Astrocyte (in vitro differentiated cells and primary cell): ENCODE measurements around the gene AQP1. TPM values are rescaled to one million over a fixed set of nuclear protein-coding genes. Genes with fewer than 3 reads are reported as not detected.

Source experiments
- DNase-seq: peaks from one replicate; pipeline ENCODE4 v3.0.0-alpha.2; 2010; ENCODE audit warnings: low read depth
- FAIRE-seq: peaks from 2 replicates; lab custom pipeline; 2011; peaks lifted over from hg19 to GRCh38; lab: Jason Lieb, UNC
- H2AFZ ChIP-seq: 2 replicates; pipeline ENCODE4 v1.6.0; 2012; ENCODE audit warnings: low read depth, low read length, inconsistent platforms
- H3K27ac ChIP-seq: 2 replicates; pipeline ENCODE4 v1.5.1; 2011; ENCODE audit warnings: low read depth, low read length, inconsistent platforms
- H3K27me3 ChIP-seq: 2 replicates; pipeline ENCODE4 v1.6.0; 2011; ENCODE audit warnings: low read length, inconsistent platforms; ENCODE audit not compliant: insufficient read depth
- H3K36me3 ChIP-seq: 2 replicates; pipeline ENCODE4 v1.5.1; 2011; ENCODE audit warnings: low read length, inconsistent platforms; ENCODE audit not compliant: insufficient read depth
- H3K4me1 ChIP-seq: 2 replicates; pipeline ENCODE4 v1.5.1; 2011; ENCODE audit warnings: low read length, inconsistent platforms; ENCODE audit not compliant: insufficient read depth
- H3K4me2 ChIP-seq: 2 replicates; pipeline ENCODE4 v1.6.0; 2012; ENCODE audit warnings: low read length, inconsistent platforms
- H3K4me3 ChIP-seq: 2 replicates; pipeline ENCODE4 v1.5.1; 2011; ENCODE audit warnings: low read depth, mild to moderate bottlenecking, low read length, inconsistent platforms; ENCODE audit not compliant: insufficient read depth
- H3K79me2 ChIP-seq: 2 replicates; pipeline ENCODE4 v1.6.0; 2012; ENCODE audit warnings: mild to moderate bottlenecking, low read length, inconsistent platforms; ENCODE audit not compliant: insufficient read depth
- H3K9ac ChIP-seq: 2 replicates; pipeline ENCODE4 v1.6.0; 2012; ENCODE audit warnings: mild to moderate bottlenecking, low read length, inconsistent platforms
- H3K9me3 ChIP-seq: 2 replicates; pipeline ENCODE4 v1.5.1; 2012; ENCODE audit warnings: low read depth, mild to moderate bottlenecking, low read length, inconsistent platforms; ENCODE audit not compliant: insufficient read depth
- H4K20me1 ChIP-seq: 2 replicates; pipeline ENCODE4 v1.6.0; 2012; ENCODE audit warnings: low read length, inconsistent platforms; ENCODE audit not compliant: insufficient read depth
- H3K27ac Mint-ChIP-seq: one replicate; pipeline ENCODE4 v1.8.0; 2021; ENCODE audit warnings: mild to moderate bottlenecking, mixed read lengths; ENCODE audit not compliant: unreplicated experiment
- H3K27me3 Mint-ChIP-seq: one replicate; pipeline ENCODE4 v1.8.0; 2021; ENCODE audit warnings: low read depth, mixed read lengths; ENCODE audit not compliant: unreplicated experiment
- H3K36me3 Mint-ChIP-seq: one replicate; pipeline ENCODE4 v1.8.0; 2021; ENCODE audit warnings: low read depth, mixed read lengths; ENCODE audit not compliant: unreplicated experiment
- H3K4me1 Mint-ChIP-seq: one replicate; pipeline ENCODE4 v1.8.0; 2021; ENCODE audit warnings: low read depth, mixed read lengths; ENCODE audit not compliant: unreplicated experiment
- H3K4me3 Mint-ChIP-seq: one replicate; pipeline ENCODE4 v1.8.0; 2021; ENCODE audit warnings: mild to moderate bottlenecking, moderate library complexity, mixed read lengths; ENCODE audit not compliant: unreplicated experiment
- H3K9me3 Mint-ChIP-seq: one replicate; pipeline ENCODE4 v1.8.0; 2021; ENCODE audit warnings: mild to moderate bottlenecking, mixed read lengths; ENCODE audit not compliant: unreplicated experiment
- EZH2 ChIP-seq: IDR thresholded peaks from 2 replicates; pipeline ENCODE4 v1.6.1; 2012; ENCODE audit warnings: mild to moderate bottlenecking, low read length, inconsistent platforms; ENCODE audit not compliant: insufficient read depth
- total RNA-seq: library from RNA; stranded (reverse); gene quantifications from 2 replicates; pipeline ENCODE4 v1.2.1, GENCODE V29; 2021
- TF ChIP-seq, protein P1 (sequence below): IDR thresholded peaks from 2 replicates; pipeline ENCODE4 v1.5.1; 2011; ENCODE audit warnings: low read depth, mild to moderate bottlenecking, inconsistent platforms, low read length, moderate library complexity; ENCODE audit not compliant: insufficient read depth

Gene AQP1
- total RNA-seq, 1 donor from 2014 or later = 6.7 TPM

DNA sequence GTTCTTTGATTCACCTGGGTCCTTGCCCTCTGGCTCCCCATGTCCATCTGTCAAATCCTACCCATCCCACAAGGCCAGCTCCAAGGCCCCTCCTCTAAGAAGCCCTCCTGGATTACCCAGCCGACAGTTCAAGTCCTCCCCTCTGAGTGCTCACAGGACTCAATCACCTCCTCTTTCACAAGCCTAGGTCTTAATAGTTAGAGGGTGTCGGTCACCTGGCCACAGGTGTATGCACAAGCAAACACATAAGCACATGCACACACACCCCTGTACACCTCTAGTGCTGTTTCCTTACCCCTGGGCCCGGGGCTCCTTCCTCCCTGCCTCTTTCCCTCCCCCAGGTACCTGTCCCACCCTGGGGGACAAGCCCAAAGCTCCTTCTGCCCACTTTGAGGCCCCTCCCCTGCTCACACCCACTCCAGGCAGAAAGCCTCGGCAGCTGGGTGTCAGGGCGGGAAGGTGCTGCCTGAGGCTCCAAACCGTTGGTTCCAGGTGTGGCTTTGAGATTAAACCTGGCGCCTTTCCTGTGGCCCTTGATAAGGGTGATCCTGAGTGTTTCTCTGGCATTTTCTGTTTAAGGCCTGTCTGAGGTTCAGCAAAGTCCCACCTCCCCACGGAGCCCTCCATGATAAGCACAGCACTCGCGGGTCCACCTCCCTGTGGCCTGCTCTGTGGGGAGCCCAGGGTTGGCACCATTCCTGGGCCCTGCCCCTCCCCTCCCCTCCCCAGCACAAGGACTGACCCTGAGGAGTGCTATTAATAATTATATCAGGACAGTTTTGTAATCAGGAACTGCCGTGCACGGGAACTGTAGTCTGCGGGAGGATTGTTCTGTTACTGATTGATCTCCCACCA is 14.6 kb upstream of the AQP1 start:
- Mint-ChIP-seq H3K4me1 (no peaks in the 10 kb centered on the region), H3K27me3 (peaks cover 65% of the 10 kb centered on the region), H3K9me3 (peaks cover 5% of the 10 kb centered on the region), H3K36me3 (peaks cover 4% of the 10 kb centered on the region), H3K27ac (peak overlapping the region; percentile 66), H3K4me3 (no peak overlapping the region)
- no peak overlapping the region for H3K9ac ChIP-seq
- H3K27me3 ChIP-seq = peaks cover 23% of the 10 kb centered on the region
- H3K79me2 ChIP-seq = no peaks in the 10 kb centered on the region
- H4K20me1 ChIP-seq = no peaks in the 10 kb centered on the region
- H3K27ac ChIP-seq = no peak overlapping the region
- TF ChIP-seq EZH2 = no peak
- TF ChIP-seq, protein P1, sequence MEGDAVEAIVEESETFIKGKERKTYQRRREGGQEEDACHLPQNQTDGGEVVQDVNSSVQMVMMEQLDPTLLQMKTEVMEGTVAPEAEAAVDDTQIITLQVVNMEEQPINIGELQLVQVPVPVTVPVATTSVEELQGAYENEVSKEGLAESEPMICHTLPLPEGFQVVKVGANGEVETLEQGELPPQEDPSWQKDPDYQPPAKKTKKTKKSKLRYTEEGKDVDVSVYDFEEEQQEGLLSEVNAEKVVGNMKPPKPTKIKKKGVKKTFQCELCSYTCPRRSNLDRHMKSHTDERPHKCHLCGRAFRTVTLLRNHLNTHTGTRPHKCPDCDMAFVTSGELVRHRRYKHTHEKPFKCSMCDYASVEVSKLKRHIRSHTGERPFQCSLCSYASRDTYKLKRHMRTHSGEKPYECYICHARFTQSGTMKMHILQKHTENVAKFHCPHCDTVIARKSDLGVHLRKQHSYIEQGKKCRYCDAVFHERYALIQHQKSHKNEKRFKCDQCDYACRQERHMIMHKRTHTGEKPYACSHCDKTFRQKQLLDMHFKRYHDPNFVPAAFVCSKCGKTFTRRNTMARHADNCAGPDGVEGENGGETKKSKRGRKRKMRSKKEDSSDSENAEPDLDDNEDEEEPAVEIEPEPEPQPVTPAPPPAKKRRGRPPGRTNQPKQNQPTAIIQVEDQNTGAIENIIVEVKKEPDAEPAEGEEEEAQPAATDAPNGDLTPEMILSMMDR = no peak
- H2AFZ ChIP-seq = no peak overlapping the region
- H3K4me3 ChIP-seq = no peak overlapping the region
- DNase-seq (no peak), FAIRE-seq (no peak)
- H3K4me2 ChIP-seq = no peak overlapping the region
- H3K4me1 ChIP-seq = peaks cover 11% of the 10 kb centered on the region
- H3K36me3 ChIP-seq = no peaks in the 10 kb centered on the region
- H3K9me3 ChIP-seq = no peaks in the 10 kb centered on the region

DNA sequence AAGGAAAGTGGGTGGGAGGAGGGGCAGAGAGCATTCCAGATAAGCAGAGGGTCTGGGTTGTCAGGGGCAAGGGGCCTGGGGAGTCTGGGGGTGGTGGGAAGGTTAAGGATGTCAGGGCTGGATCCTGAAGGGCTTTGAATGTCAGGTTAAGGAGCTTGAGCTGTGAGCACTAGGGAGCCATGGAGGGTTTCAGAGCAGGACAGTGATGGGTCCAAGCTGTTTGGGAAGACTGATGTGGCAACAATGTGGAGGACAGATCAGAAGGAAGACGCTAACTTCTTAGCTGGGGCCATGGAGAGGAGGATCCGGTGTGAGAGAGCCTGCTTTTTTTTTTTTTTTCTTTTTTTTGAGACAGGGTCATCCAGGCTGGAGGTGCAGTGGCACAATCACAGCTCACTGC is 13.9 kb upstream of the AQP1 start:
- H3K27me3 ChIP-seq = peaks cover 19% of the 10 kb centered on the region
- no peaks in the 10 kb centered on the region for H3K9me3 ChIP-seq
- no peaks in the 10 kb centered on the region for H3K36me3 Mint-ChIP-seq
- DNase-seq (no peak), FAIRE-seq (no peak)
- H3K9ac ChIP-seq = no peak overlapping the region
- TF ChIP-seq EZH2 = no peak
- TF ChIP-seq, protein P1 = no peak
- H3K27me3 Mint-ChIP-seq = peaks cover 60% of the 10 kb centered on the region
- H2AFZ ChIP-seq = no peak overlapping the region
- no peak overlapping the region for H3K4me2 ChIP-seq
- no peaks in the 10 kb centered on the region for H3K9me3 Mint-ChIP-seq
- peaks cover 11% of the 10 kb centered on the region for H3K4me1 ChIP-seq
- no peak overlapping the region for H3K4me3 Mint-ChIP-seq
- no peaks in the 10 kb centered on the region for H3K4me1 Mint-ChIP-seq
- H3K27ac ChIP-seq = no peak overlapping the region
- no peak overlapping the region for H3K27ac Mint-ChIP-seq
- H3K36me3 ChIP-seq = no peaks in the 10 kb centered on the region
- H3K4me3 ChIP-seq = no peak overlapping the region
- H4K20me1 ChIP-seq = no peaks in the 10 kb centered on the region
- no peaks in the 10 kb centered on the region for H3K79me2 ChIP-seq

DNA sequence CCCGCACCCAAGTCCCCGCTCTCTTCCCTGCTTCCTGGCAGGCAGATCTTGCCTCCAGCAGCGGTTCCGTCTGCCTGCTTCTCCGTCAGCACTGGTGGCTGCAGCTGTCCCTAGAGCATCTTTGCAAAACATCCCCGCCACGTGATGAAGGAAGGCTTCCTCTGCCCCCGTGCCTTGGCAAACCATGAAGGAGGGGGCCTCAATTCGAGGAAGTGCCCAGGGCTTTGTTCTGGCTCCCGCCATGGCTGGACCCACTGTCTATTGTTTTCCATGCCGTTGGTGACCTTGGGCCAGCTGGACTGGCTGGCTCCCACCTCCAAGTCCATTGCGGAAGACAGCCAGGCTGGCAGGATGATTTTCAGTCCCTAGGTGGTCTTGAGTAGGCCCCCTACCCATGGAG is 13.2 kb upstream of the AQP1 start:
- no peaks in the 10 kb centered on the region for H3K4me1 Mint-ChIP-seq
- no peaks in the 10 kb centered on the region for H3K9me3 Mint-ChIP-seq
- H4K20me1 ChIP-seq = no peaks in the 10 kb centered on the region
- H2AFZ ChIP-seq = no peak overlapping the region
- H3K4me2 ChIP-seq = no peak overlapping the region
- no peak overlapping the region for H3K9ac ChIP-seq
- H3K27me3 ChIP-seq = peaks cover 19% of the 10 kb centered on the region
- TF ChIP-seq, protein P1 = no peak
- TF ChIP-seq EZH2 = no peak
- H3K27ac Mint-ChIP-seq = no peak overlapping the region
- peaks cover 6% of the 10 kb centered on the region for H3K4me1 ChIP-seq
- H3K36me3 ChIP-seq = no peaks in the 10 kb centered on the region
- peaks cover 56% of the 10 kb centered on the region for H3K27me3 Mint-ChIP-seq
- H3K27ac ChIP-seq = no peak overlapping the region
- no peaks in the 10 kb centered on the region for H3K79me2 ChIP-seq
- no peak overlapping the region for H3K4me3 ChIP-seq
- no peak for DNase-seq
- no peak overlapping the region for H3K4me3 Mint-ChIP-seq
- H3K36me3 Mint-ChIP-seq = no peaks in the 10 kb centered on the region
- no peak for FAIRE-seq
- H3K9me3 ChIP-seq = no peaks in the 10 kb centered on the region
